ENCODE measurements around the gene MEIOSIN. TPM values are rescaled to one million over a fixed set of nuclear protein-coding genes. Genes with fewer than 3 reads are reported as not detected.
"Not testable (repeated sequence)": the region's sequence is repeated elsewhere in the genome, so short reads cannot be mapped to it uniquely, and the experiment has no call there.

Gene MEIOSIN
- total RNA-seq, 2 experiments from 2014 or later = not detected

DNA sequence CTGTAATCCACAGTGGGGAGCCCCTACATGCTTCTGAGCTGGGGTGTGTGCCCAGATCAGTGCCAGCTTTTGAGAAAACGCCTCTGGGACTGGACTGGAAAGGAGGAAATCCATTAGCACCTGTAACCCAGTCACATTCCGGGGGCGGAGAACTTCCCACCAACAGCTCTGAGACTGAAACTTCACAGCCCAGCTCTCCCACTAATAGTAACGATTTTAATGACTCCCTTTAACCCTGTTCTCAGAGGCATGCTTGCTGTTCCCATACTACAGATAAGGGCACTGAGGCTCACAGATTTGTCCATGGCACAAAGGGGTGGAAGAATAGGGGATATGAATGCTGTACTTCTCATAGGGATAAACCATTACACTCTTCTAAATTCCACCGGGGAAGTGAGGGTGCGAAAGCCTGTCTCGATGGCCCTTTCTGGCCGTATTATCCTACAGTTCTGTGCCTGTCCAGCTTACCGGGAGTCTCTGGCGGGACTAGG, 3.4 kb upstream of the MEIOSIN start:
- DNase-seq = peak; percentile 54
- intact Hi-C loops (cut with micrococcal nuclease) = loop anchor here (1.0 to 2.0 kb wide), 3 partner anchors 13 to 39 kb away; partner anchors contain the start of genes QPCTL and SIX5
- CTCF ChIA-PET = interaction anchor here (1.0 to 2.6 kb wide), 7 partner anchors 13 to 171 kb away, joined by 5 to 19 read pairs (median 9); partner anchors contain the start of genes QPCTL, SIX5 and SNRPD2
- peak overlapping the region; percentile 98 for H3K4me3 Mint-ChIP-seq
- H3K4me1 Mint-ChIP-seq (ENCODE audit: low read depth) = peaks cover 30% of the 10 kb centered on the region
- no peaks in the 10 kb centered on the region for H3K27me3 Mint-ChIP-seq
- peak overlapping the region; percentile 81 for H3K27ac Mint-ChIP-seq
- POLR2A ChIA-PET = interaction anchor here (0.5 to 2.3 kb wide), 7 partner anchors 10 to 126 kb away, joined by 3 to 19 read pairs (median 4); partner anchors contain the start of genes QPCTL, SIX5 and SNRPD2
- H3K36me3 Mint-ChIP-seq = peaks cover 4% of the 10 kb centered on the region
- H3K9me3 Mint-ChIP-seq = no peaks in the 10 kb centered on the region

DNA sequence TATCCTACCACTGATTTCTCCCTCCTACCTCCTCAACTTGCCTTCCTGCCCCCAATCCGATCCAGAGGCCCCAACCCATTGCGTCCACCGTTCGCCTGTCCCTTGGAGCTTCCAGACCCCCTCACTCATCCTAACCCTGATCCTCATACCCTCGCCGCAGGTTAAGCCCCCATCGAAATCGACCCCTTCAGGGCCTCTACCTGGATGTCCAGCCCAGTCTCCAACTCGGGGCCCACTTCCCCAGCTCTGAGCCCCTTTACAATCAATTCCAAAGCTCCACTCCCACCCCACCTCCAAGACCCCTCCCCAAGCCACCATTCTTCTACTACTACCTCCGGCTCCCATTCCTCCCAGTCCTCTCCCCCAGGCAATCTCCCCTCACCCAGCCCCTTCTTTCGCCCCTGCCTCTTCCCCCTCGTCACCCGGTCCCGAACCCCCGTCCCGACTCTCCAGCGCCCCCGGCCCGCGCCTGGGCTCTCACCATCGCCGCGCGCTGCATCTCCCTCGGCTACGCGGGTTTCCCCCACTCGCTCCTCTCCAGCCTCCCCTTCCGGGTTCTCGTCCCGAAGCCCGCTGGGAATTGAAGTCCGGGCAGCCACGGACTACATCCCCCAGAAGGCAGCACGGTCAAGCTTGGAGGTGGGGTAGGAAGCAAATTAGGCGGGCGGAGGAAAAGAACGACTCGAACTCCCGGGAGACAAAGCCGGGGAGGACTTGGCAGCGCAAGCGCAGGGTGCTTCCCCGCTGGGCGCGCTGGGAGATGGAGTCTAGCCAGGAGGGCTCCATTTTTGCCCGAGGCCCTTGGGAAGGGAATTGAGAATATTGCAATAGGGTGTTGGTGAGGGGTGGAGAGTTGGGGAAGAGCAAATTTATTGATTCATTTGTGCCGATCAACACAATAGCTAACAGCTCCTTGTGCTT, 2.6 kb upstream of the MEIOSIN start, which contains the start of gene FBXO46:
FBXO46 (minus strand) TSS at position 529 of the 921 bp plus-strand sequence. CDS start 17,401 bp downstream, outside the sequence.
- Mint-ChIP-seq H3K9me3 (no peaks in the 10 kb centered on the region), H3K36me3 (peaks cover 4% of the 10 kb centered on the region), H3K4me3 (peak within 1 kb of the TSS; percentile 98), H3K4me1 (ENCODE audit: low read depth) (peaks cover 30% of the 10 kb centered on the region), H3K27ac (peak within 1 kb of the TSS; percentile 81), H3K27me3 (no peaks in the 10 kb centered on the region)
- ChIA-PET CTCF (interaction anchor here (0.9 to 2.6 kb wide), 11 partner anchors 10 to 172 kb away, joined by 3 to 19 read pairs (median 7); partner anchors contain the start of genes QPCTL, SIX5, SNRPD2 and SYMPK), POLR2A (interaction anchor here (0.5 to 2.3 kb wide), 7 partner anchors 11 to 352 kb away, joined by 3 to 19 read pairs (median 4); partner anchors contain the start of genes QPCTL and SNRPD2)
- intact Hi-C loops (cut with micrococcal nuclease) = loop anchor here (1.0 to 2.0 kb wide), 3 partner anchors 13 to 38 kb away; partner anchors contain the start of genes QPCTL and SIX5
- DNase-seq = peak; percentile 98

DNA sequence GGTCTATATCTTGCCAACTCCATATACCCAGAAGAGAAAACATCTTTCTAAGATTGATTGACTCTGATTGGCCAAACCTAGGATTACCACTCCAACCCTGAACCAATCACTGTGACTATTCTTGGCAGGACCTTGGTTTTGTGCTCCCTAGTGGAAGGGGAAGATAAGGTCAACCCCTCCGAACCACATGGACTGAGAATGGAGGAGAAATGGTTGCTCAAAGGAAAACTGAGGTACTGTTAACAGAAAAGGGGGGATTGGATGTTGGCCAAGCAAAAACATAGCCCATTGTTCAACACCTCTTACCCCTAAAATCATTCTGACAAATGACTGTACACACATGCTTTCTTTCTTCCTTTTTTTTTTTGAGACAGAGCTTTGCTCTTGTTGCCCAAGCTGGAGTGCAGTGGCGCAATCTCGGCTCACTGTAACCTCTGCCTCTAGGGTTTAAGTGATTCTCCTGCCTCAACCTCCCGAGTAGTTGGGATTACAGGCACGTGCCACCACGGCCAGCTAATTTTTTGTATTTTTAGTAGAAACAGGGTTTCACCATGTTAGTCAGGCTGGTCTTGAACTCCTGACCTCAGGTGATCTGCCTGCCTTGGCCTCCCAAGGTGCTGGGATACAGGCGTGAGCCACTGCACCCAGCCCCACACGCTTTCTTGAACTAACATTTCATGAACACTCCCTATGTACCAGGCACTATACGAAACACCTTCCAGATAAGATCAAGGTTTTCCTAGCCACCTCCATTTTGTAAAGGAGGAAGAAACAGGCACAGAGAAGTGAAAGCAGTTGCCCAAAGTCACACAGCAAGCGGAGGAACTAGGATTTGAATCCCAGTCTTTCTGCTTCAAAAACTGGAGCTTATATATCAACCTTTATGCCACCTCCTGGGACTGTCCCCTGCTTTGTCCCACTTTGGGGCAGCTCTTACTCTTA, 6.5 kb downstream of the MEIOSIN start:
- Mint-ChIP-seq H3K36me3 (no peaks in the 10 kb centered on the region), H3K4me3 (no peak overlapping the region), H3K9me3 (no peaks in the 10 kb centered on the region), H3K4me1 (ENCODE audit: low read depth) (no peaks in the 10 kb centered on the region), H3K27me3 (peaks cover 2% of the 10 kb centered on the region), H3K27ac (no peak overlapping the region)
- ChIA-PET POLR2A (no interaction called here), CTCF (no interaction called here)
- intact Hi-C loops (cut with micrococcal nuclease) = no loop called here
- no peak for DNase-seq

DNA sequence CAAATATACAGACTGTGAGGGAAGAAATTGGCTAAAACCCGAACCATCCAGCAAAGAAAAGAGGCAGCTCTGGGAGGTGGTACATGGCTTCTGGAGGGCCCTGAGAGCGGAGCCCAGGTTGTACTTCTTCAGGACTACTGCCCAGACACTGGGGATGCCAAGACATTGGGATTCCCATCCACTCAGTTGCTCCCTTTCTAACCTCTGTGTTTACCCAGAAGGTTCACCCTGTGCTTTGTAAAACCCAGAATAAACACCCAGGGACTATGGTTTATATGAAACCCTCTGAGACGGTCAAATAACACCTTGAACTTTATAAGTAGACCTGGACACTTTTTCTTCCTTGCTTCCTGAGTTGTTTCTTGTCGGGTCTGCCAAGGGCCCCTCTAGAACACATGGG, 9.7 kb downstream of the MEIOSIN start:
- intact Hi-C loops (cut with micrococcal nuclease) = no loop called here
- H3K27ac Mint-ChIP-seq = no peak overlapping the region
- no peak for DNase-seq
- H3K27me3 Mint-ChIP-seq = peaks cover 12% of the 10 kb centered on the region
- H3K36me3 Mint-ChIP-seq = no peaks in the 10 kb centered on the region
- ChIA-PET CTCF (interaction anchor here (0.6 kb wide), 1 partner anchor 127 kb away, joined by 3 read pairs; no protein-coding TSS in a partner anchor), POLR2A (no interaction called here)
- no peak overlapping the region for H3K4me3 Mint-ChIP-seq
- no peaks in the 10 kb centered on the region for H3K4me1 Mint-ChIP-seq (ENCODE audit: low read depth)
- no peaks in the 10 kb centered on the region for H3K9me3 Mint-ChIP-seq

DNA sequence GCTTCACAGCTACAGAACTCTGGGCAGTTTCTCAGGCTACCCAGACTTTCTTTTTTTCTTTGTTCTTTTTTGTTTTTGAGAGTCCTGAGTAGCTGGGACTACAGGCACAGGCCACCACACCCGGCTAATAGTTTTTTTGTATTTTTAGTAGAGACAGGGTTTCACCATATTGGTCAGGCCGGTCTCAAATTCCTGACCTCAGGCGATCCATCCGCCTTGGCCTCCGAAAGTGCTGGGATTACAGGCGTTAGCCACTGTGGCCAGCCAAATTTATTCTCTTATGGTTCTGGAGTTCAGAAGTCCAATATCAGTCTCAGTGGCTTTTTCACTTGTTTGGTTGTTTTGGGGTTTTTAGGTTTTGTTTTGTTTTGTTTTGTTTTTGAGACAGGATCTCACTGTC, 12.4 kb downstream of the MEIOSIN start:
- no peak overlapping the region for H3K4me3 Mint-ChIP-seq
- H3K27ac Mint-ChIP-seq = no peak overlapping the region
- intact Hi-C loops (cut with micrococcal nuclease) = no loop called here
- H3K27me3 Mint-ChIP-seq = peaks cover 12% of the 10 kb centered on the region
- H3K4me1 Mint-ChIP-seq (ENCODE audit: low read depth) = no peaks in the 10 kb centered on the region
- DNase-seq = no peak
- ChIA-PET CTCF (interaction anchor here (1.2 kb wide), 1 partner anchor 54 kb away, joined by 4 read pairs; no protein-coding TSS in a partner anchor), POLR2A (interaction anchor here (0.6 kb wide), 1 partner anchor 25 kb away, joined by 4 read pairs; no protein-coding TSS in a partner anchor)
- no peaks in the 10 kb centered on the region for H3K9me3 Mint-ChIP-seq
- no peaks in the 10 kb centered on the region for H3K36me3 Mint-ChIP-seq

DNA sequence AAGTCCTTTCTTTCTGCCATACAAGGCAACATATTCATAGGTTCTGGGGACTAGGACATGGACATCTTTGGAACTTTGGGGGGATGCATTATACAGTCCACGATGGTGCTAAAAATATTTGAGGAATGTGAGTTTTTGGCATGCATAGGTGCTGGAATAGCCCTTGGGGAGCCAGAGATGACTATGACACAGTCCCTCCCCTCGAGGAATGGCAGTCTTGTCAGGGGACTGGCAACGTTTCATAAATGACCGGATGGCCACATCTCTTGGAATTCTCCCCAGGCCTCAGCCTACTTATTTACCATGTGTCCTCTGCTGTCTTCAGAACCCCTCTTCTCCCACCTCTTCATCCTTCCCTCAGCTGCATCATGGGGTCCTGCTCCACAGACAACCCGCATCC, 13.6 kb downstream of the MEIOSIN start:
- H3K4me3 Mint-ChIP-seq = no peak overlapping the region
- H3K36me3 Mint-ChIP-seq = no peaks in the 10 kb centered on the region
- ChIA-PET CTCF (no interaction called here), POLR2A (no interaction called here)
- intact Hi-C loops (cut with micrococcal nuclease) = no loop called here
- peaks cover 12% of the 10 kb centered on the region for H3K27me3 Mint-ChIP-seq
- no peak overlapping the region for H3K27ac Mint-ChIP-seq
- no peaks in the 10 kb centered on the region for H3K9me3 Mint-ChIP-seq
- DNase-seq = no peak
- H3K4me1 Mint-ChIP-seq (ENCODE audit: low read depth) = no peaks in the 10 kb centered on the region

DNA sequence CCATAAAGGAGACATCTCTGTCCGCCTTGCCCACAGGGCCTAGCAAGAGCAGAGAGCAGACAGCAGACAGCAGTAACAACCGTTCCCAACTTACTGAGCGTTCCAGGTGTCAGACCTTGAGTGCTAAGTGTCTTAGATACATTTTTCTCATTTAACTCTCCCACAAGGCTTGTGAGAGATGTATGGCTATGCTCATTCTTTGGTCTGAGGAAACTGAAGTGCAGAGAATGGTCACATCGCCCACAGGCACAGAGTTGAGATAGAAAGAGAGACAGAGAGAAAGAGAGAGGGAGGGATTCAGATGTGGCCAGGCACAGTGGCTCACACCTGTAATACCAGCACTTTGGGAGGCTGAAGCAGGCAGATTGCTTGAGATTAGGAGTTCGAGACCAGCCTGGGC, 14.3 kb downstream of the MEIOSIN start:
- Mint-ChIP-seq H3K4me3 (no peak overlapping the region), H3K36me3 (no peaks in the 10 kb centered on the region), H3K27me3 (peaks cover 12% of the 10 kb centered on the region), H3K27ac (no peak overlapping the region), H3K4me1 (ENCODE audit: low read depth) (no peaks in the 10 kb centered on the region), H3K9me3 (no peaks in the 10 kb centered on the region)
- intact Hi-C loops (cut with micrococcal nuclease) = no loop called here
- CTCF ChIA-PET = interaction anchor here (1.8 kb wide), 1 partner anchor 52 kb away, joined by 5 read pairs; no protein-coding TSS in a partner anchor
- DNase-seq = no peak
- POLR2A ChIA-PET = no interaction called here

DNA sequence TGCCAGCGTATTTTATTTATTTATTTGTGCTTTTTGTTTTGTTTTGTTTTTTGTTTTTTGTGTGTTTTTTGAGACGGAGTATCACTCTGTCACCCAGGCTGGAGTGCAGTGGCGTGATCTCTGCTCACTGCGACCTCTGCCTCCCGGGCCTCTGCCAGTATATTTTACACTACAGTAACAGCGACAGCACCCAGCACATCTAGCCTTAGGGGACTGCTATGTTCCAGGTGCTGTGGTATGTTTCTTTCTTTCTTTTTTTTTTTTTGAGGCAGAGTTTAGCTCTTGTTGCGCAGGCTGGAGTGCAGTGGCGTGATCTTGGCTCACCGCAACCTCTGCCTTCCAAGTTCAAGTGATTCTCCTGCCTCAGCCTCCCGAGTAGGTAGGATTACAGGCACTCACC, 18.2 kb downstream of the MEIOSIN start:
- POLR2A ChIA-PET; H3K4me3 Mint-ChIP-seq; H3K27me3 Mint-ChIP-seq; H3K4me1 Mint-ChIP-seq (ENCODE audit: low read depth); H3K36me3 Mint-ChIP-seq; CTCF ChIA-PET; H3K27ac Mint-ChIP-seq; intact Hi-C loops (cut with micrococcal nuclease); DNase-seq; H3K9me3 Mint-ChIP-seq: not testable (repeated sequence)

DNA sequence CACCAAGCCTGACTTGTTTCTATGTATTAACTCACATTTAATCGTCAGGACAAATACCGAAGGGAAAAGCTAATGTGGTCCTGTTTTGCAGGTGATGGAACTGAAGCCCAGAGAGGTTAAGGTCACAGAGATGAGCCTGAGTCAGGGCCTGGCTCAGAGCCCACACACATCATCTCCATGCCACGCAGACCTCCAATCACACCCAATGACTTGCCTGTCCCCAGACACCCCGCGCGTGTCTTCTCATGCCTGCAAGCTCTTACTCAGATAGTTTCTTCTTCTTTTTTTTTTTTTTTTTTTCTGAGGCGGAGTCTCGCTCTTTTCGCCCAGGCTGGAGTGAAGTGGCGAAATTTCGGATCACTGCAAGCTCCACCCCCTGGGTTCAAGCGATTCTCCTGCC, 19.4 kb downstream of the MEIOSIN start:
- H3K4me1 Mint-ChIP-seq (ENCODE audit: low read depth) = no peaks in the 10 kb centered on the region
- ChIA-PET POLR2A (no interaction called here), CTCF (interaction anchor here (1.4 kb wide), 1 partner anchor 17 kb away, joined by 5 read pairs; the partner anchor contains the start of gene SIX5)
- no peak overlapping the region for H3K27ac Mint-ChIP-seq
- no peaks in the 10 kb centered on the region for H3K36me3 Mint-ChIP-seq
- intact Hi-C loops (cut with micrococcal nuclease) = no loop called here
- H3K9me3 Mint-ChIP-seq = no peaks in the 10 kb centered on the region
- H3K4me3 Mint-ChIP-seq = no peak overlapping the region
- H3K27me3 Mint-ChIP-seq = peaks cover under 1% of the 10 kb centered on the region
- DNase-seq = no peak

DNA sequence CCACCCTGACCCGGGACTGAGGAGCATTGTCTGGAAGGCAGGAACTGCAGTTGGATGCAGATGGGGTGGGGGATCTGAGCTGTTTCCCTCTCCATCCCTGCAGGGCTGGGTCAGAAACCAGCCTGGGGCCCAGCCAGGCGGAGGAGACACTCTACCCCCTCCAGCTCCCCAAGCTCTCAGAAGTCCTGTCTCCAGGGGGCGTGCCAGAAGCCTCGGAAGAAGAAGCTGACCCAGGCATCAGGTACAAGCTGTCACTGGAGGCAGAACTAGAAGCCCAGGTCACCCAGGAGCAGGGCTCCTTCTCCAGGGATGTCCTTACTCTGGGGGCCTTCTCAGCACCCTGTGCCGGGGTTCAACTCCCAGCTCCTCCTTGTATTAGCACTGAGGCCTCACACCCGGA, 20.3 kb downstream of the MEIOSIN start:
- no peak for DNase-seq
- Mint-ChIP-seq H3K27me3 (no peaks in the 10 kb centered on the region), H3K36me3 (no peaks in the 10 kb centered on the region), H3K4me1 (ENCODE audit: low read depth) (no peaks in the 10 kb centered on the region), H3K4me3 (no peak overlapping the region), H3K9me3 (no peaks in the 10 kb centered on the region), H3K27ac (no peak overlapping the region)
- CTCF ChIA-PET = no interaction called here
- intact Hi-C loops (cut with micrococcal nuclease) = no loop called here
- POLR2A ChIA-PET = no interaction called here

DNA sequence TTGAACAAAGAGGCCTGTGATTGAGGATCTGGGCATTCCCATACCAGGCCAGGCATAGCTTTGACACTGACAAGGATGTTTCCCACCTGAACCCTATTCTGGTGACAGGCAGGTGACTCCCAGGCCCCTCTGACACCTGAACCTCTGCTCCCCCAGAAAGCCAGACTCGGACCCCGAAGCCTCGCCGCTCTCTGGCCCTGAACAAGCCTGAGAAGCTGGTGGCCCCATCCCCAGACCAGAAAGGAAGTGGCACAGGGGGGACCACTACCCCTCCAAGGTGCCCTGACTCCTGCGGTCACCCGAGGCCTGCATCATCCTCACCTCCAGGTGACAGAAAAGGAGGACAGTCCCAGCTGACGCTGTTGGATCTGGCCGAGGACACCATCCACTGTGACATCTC, 21.1 kb downstream of the MEIOSIN start:
- ChIA-PET CTCF (no interaction called here), POLR2A (no interaction called here)
- Mint-ChIP-seq H3K27me3 (peaks cover under 1% of the 10 kb centered on the region), H3K4me3 (no peak overlapping the region), H3K36me3 (no peaks in the 10 kb centered on the region), H3K9me3 (no peaks in the 10 kb centered on the region), H3K4me1 (ENCODE audit: low read depth) (no peaks in the 10 kb centered on the region), H3K27ac (no peak overlapping the region)
- no peak for DNase-seq
- intact Hi-C loops (cut with micrococcal nuclease) = no loop called here

Data from activated CD4-positive, alpha-beta memory T cell treated with anti-CD3 and anti-CD28 coated beads for 36 hours (primary cell).